Activated CD4-positive, alpha-beta T cell treated with anti-CD3 and anti-CD28 coated beads, Interleukin-2, amount 10 ng/mL, durations not matched to agents 7 days and 5 days (primary cell): ENCODE data around the gene CTU1. TPM values are rescaled to one million over a fixed set of nuclear protein-coding genes. Genes with fewer than 3 reads are reported as not detected.

Source experiments
- CTCF ChIA-PET: fragments of 350-600 bp; sonication (Branson Sonifier 250); formaldehyde crosslinking; loops from one replicate; lab custom pipeline; 2021; ENCODE audit warnings: antibody characterized with exemption; lab: Charles Lee
- POLR2A ChIA-PET: fragments of 350-600 bp; sonication (Branson Sonifier 250); formaldehyde crosslinking; loops from one replicate; lab custom pipeline; 2021; ENCODE audit warnings: antibody characterized with exemption; lab: Charles Lee
- DNase-seq: peaks from one replicate; pipeline ENCODE4 v3.0.0-alpha.2; 2020
- H3K27ac Mint-ChIP-seq: one replicate; pipeline ENCODE4 v1.8.0; 2021; ENCODE audit warnings: mild to moderate bottlenecking, moderate library complexity, mixed read lengths
- H3K27me3 Mint-ChIP-seq: one replicate; pipeline ENCODE4 v1.8.0; 2021; ENCODE audit warnings: mixed read lengths
- H3K36me3 Mint-ChIP-seq: one replicate; pipeline ENCODE4 v1.8.0; 2021; ENCODE audit warnings: low read depth, mixed read lengths
- H3K4me1 Mint-ChIP-seq: one replicate; pipeline ENCODE4 v1.8.0; 2021; ENCODE audit warnings: mixed read lengths
- H3K4me3 Mint-ChIP-seq: one replicate; pipeline ENCODE4 v1.8.0; 2021; ENCODE audit warnings: mild to moderate bottlenecking, moderate library complexity, mixed read lengths
- H3K9me3 Mint-ChIP-seq: one replicate; pipeline ENCODE4 v1.8.0; 2021; ENCODE audit warnings: mixed read lengths
- total RNA-seq, 2 experiments: library from RNA; stranded (reverse); gene quantifications; one replicate each; pipeline ENCODE4 v1.2.3, GENCODE V29; 2021

CTU1 gene
- total RNA-seq, 2 experiments from 2014 or later: 8.5 to 10.0 TPM

DNA sequence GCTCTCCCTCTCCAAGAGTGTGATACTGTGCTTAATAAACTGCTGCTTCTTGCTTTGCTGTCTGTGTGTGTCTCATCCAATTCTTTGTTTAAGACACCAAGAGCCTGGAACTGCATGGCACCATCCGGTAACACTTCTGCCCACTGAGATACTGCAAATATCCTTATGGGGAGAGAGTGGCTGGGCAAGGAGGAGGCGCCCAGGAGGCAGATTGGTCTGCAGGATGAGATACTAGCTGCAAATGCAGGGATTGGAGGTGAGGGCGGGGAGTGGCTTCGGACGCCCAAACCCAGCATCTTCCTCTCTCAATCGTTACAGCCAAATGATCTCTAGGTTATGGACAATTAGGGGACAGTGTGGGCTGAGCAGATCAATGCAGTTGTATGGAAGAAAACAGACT, 32.2 kb upstream of the CTU1 start:
- H3K9me3 Mint-ChIP-seq: peaks cover 4% of the 10 kb centered on the region
- no peaks in the 10 kb centered on the region for H3K36me3 Mint-ChIP-seq
- ChIA-PET POLR2A (no interaction called here), CTCF (no interaction called here)
- H3K4me3 Mint-ChIP-seq: no peak overlapping the region
- no peak for DNase-seq
- peaks cover 16% of the 10 kb centered on the region for H3K4me1 Mint-ChIP-seq
- H3K27ac Mint-ChIP-seq: no peak overlapping the region
- peaks cover 11% of the 10 kb centered on the region for H3K27me3 Mint-ChIP-seq

DNA sequence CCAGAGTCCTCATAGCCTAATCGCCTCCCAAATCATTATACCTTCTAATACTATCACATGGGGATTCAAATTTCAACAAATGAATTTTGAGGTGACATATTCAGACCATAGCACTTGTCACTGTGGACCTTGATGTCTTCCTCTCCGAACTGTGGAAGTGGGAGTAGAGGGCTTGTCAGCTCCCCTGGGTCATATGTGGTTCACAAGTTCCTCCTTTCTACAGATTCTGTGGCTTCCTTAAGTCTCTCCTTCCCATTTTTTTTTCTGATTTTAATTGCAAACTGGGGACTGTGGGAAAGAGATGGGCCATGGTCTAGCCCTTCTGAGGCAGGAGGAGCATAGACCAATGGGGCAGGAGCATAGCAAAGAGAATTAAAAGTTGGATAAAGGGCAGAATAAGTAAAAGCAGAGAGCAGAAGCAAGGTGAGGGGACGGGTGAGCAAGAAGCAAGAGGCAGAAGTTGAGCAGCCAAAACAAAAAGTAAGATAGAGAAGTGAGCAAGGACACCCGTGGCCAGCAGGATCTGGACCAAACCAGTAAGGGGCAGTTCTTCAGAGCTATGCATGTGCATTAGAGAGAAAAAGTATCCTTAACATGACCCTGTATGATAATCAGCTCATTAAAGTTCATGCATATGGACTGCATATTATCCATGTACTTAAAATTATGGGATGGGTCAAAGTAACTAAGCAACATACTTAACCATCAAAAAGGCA, 31.2 kb upstream of the CTU1 start:
- H3K27ac Mint-ChIP-seq: no peak overlapping the region
- POLR2A ChIA-PET: no interaction called here
- CTCF ChIA-PET: no interaction called here
- peaks cover 16% of the 10 kb centered on the region for H3K4me1 Mint-ChIP-seq
- H3K36me3 Mint-ChIP-seq: no peaks in the 10 kb centered on the region
- H3K27me3 Mint-ChIP-seq: peaks cover 11% of the 10 kb centered on the region
- no peak overlapping the region for H3K4me3 Mint-ChIP-seq
- H3K9me3 Mint-ChIP-seq: peaks cover 10% of the 10 kb centered on the region
- DNase-seq: no peak

GRCh38 chr19:51138549-51138979, 30.4 kb upstream of the CTU1 start:
- H3K9me3 Mint-ChIP-seq: peaks cover 12% of the 10 kb centered on the region
- CTCF ChIA-PET: no interaction called here
- H3K4me3 Mint-ChIP-seq: no peak overlapping the region
- H3K27me3 Mint-ChIP-seq: peaks cover 9% of the 10 kb centered on the region
- H3K36me3 Mint-ChIP-seq: no peaks in the 10 kb centered on the region
- DNase-seq: no peak
- peaks cover 16% of the 10 kb centered on the region for H3K4me1 Mint-ChIP-seq
- H3K27ac Mint-ChIP-seq: no peak overlapping the region
- POLR2A ChIA-PET: no interaction called here

- H3K4me3 Mint-ChIP-seq: no peak overlapping the region
- POLR2A ChIA-PET: no interaction called here
- H3K9me3 Mint-ChIP-seq: peaks cover 12% of the 10 kb centered on the region
- H3K36me3 Mint-ChIP-seq: no peaks in the 10 kb centered on the region
- H3K27me3 Mint-ChIP-seq: peaks cover 9% of the 10 kb centered on the region
- CTCF ChIA-PET: interaction anchor here (1.1 kb wide), 1 partner anchor 20 kb away, joined by 4 read pairs; no protein-coding TSS in a partner anchor
- no peak for DNase-seq
- H3K27ac Mint-ChIP-seq: no peak overlapping the region
- peaks cover 16% of the 10 kb centered on the region for H3K4me1 Mint-ChIP-seq
These were observed 29.7 kb upstream of the CTU1 start for GRCh38 chr19:51137792-51138425.

DNA sequence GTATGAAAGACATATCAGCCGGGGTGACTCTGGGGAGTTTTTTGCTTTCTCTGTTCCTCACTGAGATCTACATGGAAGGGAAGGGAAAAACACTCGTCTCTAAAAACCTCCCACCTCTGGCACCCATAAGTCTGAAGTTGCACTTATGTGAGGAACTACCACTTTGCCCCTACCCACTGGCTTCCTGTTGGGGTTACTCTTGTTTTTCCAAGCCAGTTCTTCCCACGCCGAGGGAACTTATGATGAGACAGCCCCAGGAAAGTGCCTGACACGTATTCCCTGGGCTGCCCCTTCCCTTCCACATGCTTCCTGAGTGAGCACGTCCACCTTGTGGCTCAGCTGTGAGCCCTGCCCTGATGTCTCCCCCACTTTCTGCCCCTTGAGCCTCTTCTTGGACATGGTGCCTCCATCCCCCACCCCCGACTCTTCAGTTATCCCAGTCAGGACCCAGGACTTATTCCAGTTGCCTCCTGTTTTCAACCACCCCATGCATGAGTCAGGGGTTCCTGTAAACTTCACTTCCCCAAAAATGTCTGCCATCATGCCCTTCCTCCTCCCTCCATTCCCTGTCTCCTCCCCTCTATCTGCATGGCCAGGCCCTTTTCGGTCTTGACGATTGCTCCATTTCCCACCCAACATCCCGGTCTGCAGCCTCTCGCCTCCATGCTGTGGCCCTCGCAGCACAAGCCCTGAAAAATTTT, 28.8 kb upstream of the CTU1 start:
- H3K4me3 Mint-ChIP-seq: no peak overlapping the region

DNA sequence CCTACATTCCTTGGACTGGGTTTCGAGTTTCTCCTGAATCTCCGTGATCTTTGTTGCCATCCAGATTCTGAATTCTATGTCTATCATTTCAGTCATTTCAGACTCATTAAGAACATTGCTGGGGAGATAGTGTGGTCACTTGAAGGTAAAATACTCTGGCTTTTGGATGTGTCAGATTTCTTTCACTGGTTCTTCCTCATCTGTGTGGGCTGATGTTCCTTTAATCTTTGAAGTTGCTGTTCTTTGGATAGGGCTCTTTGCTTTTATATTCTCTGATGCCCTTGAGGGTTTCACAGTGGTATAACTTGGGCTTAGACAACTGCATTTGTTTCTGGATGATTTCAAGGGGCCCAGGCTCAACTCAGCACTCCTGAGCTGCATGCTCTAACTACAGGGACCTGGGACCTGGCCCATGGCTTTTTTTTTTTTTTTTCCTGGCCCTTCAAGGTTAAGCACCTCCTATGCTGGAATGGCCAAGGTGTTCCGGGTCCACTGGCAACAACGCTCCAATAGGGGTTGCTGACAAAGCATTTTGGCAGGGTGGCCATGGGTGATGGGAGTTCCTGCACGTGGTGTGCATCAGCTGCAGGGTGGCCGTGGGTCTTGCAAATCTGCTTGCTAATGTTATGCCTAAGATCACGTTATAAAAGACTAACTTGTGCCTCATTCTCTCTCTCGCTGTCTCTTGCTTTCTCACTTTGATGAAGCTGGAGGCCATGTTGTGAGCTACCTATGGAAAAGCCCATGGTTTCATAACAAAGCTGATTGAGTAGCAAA, 28.0 kb upstream of the CTU1 start:
- H3K9me3 Mint-ChIP-seq: peaks cover 12% of the 10 kb centered on the region
- CTCF ChIA-PET: no interaction called here
- no peak for DNase-seq
- no peaks in the 10 kb centered on the region for H3K36me3 Mint-ChIP-seq
- peaks cover 9% of the 10 kb centered on the region for H3K27me3 Mint-ChIP-seq
- POLR2A ChIA-PET: no interaction called here
- peaks cover 30% of the 10 kb centered on the region for H3K4me1 Mint-ChIP-seq
- no peak overlapping the region for H3K4me3 Mint-ChIP-seq
- no peak overlapping the region for H3K27ac Mint-ChIP-seq

More for the DNA sequence above, 28.8 kb upstream of the CTU1 start:
- no peak for DNase-seq
- H3K9me3 Mint-ChIP-seq: peaks cover 12% of the 10 kb centered on the region
- peak overlapping the region; percentile 21 for H3K27ac Mint-ChIP-seq
- ChIA-PET POLR2A (no interaction called here), CTCF (interaction anchor here (1.1 kb wide), 1 partner anchor 21 kb away, joined by 4 read pairs; no protein-coding TSS in a partner anchor)
- peaks cover 24% of the 10 kb centered on the region for H3K4me1 Mint-ChIP-seq
- peaks cover 9% of the 10 kb centered on the region for H3K27me3 Mint-ChIP-seq
- no peaks in the 10 kb centered on the region for H3K36me3 Mint-ChIP-seq

DNA sequence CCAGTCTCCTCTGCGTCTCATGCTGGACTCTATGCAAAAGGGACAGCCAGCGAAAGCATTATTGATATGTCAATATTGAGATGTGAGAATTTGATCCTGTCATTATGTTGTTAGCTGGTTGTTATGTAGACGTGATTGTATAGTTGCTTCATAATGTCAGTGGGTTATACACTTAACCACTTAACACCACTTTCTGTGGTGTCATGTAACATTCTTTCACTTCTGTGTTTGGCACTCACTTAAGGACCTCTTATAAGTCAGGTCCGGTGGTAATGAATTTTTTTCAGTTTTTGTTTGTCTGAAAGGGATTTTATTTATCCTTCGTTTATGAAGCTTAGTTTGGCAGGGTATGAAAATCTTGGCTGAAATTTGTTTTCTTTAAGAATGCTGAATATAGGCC, 26.8 kb upstream of the CTU1 start:
- POLR2A ChIA-PET: no interaction called here
- Mint-ChIP-seq H3K4me1 (peaks cover 38% of the 10 kb centered on the region), H3K4me3 (no peak overlapping the region), H3K36me3 (no peaks in the 10 kb centered on the region), H3K9me3 (peaks cover 12% of the 10 kb centered on the region), H3K27ac (no peak overlapping the region), H3K27me3 (peaks cover 5% of the 10 kb centered on the region)
- CTCF ChIA-PET: interaction anchor here (0.6 to 2.0 kb wide), 3 partner anchors 10 to 50 kb away, joined by 3 to 5 read pairs (median 3); no protein-coding TSS in a partner anchor
- DNase-seq: no peak

DNA sequence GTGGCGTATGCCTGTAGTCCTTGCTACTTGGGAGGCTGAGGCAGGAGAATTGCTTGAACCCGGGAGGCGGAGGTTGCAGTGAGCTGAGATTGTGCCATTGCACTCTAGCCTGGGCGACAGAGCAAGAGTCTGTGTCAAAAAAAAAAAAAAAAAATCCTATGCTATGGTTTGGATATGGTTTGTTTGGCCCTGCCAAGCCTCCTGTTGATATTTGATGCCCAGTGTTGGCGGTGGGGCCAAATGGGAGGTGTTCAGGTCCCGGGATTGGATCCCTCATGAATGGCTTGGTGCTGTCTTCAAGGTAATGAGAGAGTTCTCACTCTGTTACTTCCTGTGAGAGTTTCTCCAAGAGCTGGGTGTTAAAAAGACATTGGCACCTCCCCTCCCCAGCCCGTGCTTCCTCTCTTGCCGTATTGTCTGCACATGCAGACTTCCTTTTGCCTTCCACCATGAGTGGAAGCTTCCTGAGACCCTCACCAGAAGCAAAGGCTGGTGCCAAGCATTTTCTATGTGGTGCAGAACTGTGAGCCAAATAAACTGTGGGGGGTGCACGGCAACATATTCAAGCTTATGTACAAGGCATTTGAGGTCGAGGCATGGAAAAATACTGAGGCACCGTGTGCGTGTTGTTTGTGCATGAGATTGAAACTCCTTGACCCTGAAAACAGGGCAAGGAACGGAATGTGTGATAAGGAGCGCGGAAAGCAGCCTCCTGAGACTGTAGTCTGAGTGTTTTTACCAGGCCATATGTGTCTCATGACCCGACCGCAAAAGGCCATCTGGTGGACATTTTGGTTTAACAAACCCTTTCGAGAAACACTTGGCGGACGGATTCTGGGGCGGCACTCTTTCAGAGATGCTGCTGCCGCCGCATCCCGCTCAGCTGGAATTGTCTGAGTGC, 23.8 kb upstream of the CTU1 start:
- CTCF ChIA-PET: no interaction called here
- peaks cover 49% of the 10 kb centered on the region for H3K4me1 Mint-ChIP-seq

GRCh38 chr19:51129716-51130115, 21.5 kb upstream of the CTU1 start:
- no peak overlapping the region for H3K4me3 Mint-ChIP-seq
- H3K4me1 Mint-ChIP-seq: peaks cover 56% of the 10 kb centered on the region
- H3K27me3 Mint-ChIP-seq: peaks cover 2% of the 10 kb centered on the region
- H3K36me3 Mint-ChIP-seq: no peaks in the 10 kb centered on the region
- H3K9me3 Mint-ChIP-seq: peaks cover 5% of the 10 kb centered on the region
- H3K27ac Mint-ChIP-seq: peak overlapping the region; percentile 46
- no peak for DNase-seq
- ChIA-PET CTCF (no interaction called here), POLR2A (interaction anchor here (0.6 kb wide), 1 partner anchor 105 kb away, joined by 5 read pairs; no protein-coding TSS in a partner anchor)

More for the DNA sequence above, 23.8 kb upstream of the CTU1 start:
- H3K9me3 Mint-ChIP-seq: peaks cover 12% of the 10 kb centered on the region
- DNase-seq: peak; percentile 50
- peak overlapping the region; percentile 39 for H3K4me3 Mint-ChIP-seq
- POLR2A ChIA-PET: no interaction called here
- H3K27me3 Mint-ChIP-seq: peaks cover 2% of the 10 kb centered on the region
- H3K27ac Mint-ChIP-seq: peak overlapping the region; percentile 88
- no peaks in the 10 kb centered on the region for H3K36me3 Mint-ChIP-seq

GRCh38 chr19:51128227-51128626, 20.0 kb upstream of the CTU1 start:
- Mint-ChIP-seq H3K4me3 (no peak overlapping the region), H3K27me3 (no peaks in the 10 kb centered on the region), H3K4me1 (peaks cover 71% of the 10 kb centered on the region), H3K27ac (peak overlapping the region; percentile 57), H3K9me3 (no peaks in the 10 kb centered on the region), H3K36me3 (peaks cover 3% of the 10 kb centered on the region)
- no peak for DNase-seq
- ChIA-PET POLR2A (no interaction called here), CTCF (no interaction called here)

- DNase-seq: no peak
- ChIA-PET POLR2A (no interaction called here), CTCF (no interaction called here)
- Mint-ChIP-seq H3K36me3 (peaks cover 4% of the 10 kb centered on the region), H3K9me3 (no peaks in the 10 kb centered on the region), H3K4me3 (no peak overlapping the region), H3K4me1 (peaks cover 75% of the 10 kb centered on the region), H3K27ac (peak overlapping the region; percentile 44), H3K27me3 (no peaks in the 10 kb centered on the region)
These were observed 19.5 kb upstream of the CTU1 start for GRCh38 chr19:51127755-51128154.

- peaks cover 76% of the 10 kb centered on the region for H3K4me1 Mint-ChIP-seq
- H3K9me3 Mint-ChIP-seq: peaks cover under 1% of the 10 kb centered on the region
- ChIA-PET POLR2A (no interaction called here), CTCF (no interaction called here)
- peak overlapping the region; percentile 44 for H3K27ac Mint-ChIP-seq
- no peaks in the 10 kb centered on the region for H3K27me3 Mint-ChIP-seq
- DNase-seq: no peak
- H3K4me3 Mint-ChIP-seq: no peak overlapping the region
- H3K36me3 Mint-ChIP-seq: peaks cover 8% of the 10 kb centered on the region
These were observed 18.8 kb upstream of the CTU1 start for GRCh38 chr19:51127032-51127431.
